ENCODE measurements around the gene IMPDH2. TPM values are rescaled to one million over a fixed set of nuclear protein-coding genes. Genes with fewer than 3 reads are reported as not detected.

The IMPDH2 gene
- total and polyA plus RNA-seq, 3 experiments from 2014 or later = 76.1 to 457 (median 448) TPM

DNA sequence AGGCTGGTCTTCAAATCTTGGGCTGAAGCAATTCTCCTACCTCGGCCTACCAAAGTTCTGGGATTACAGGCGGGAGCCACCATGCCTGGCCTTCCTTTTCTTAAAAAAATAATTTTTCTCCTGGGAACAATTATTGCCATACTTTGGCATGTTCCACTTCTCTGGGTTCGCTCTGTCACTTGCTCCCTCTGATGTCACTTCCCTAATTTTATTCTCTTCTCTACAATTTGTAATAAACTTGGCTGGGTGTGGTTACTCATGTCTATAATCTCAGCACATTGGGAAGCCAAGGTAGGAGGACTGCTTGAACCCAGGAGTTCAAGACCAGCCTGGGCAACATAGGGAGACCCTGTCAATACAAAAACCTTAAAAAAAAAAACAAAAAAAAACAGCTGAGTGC, 6.1 kb upstream of the IMPDH2 start:
- Mint-ChIP-seq H3K9me3 (no peaks in the 10 kb centered on the region), H3K27ac (no peak overlapping the region), H3K4me1 (peaks cover 0 to 2% (median 0%) of the 10 kb centered on the region in 3 donors), H3K27me3 (peaks cover 0 to 2% of the 10 kb centered on the region in 2 donors), H3K36me3 (peaks cover 0 to 69% (median 12%) of the 10 kb centered on the region in 3 donors), H3K4me3 (no peak overlapping the region)
- Histone ChIP-seq H3K27me3 (ENCODE audit: insufficient read depth, low read length, poor library complexity, severe bottlenecking) (no peaks in the 10 kb centered on the region), H3K36me3 (ENCODE audit: insufficient read depth, low read length) (peaks cover 46% of the 10 kb centered on the region), H3K4me1 (ENCODE audit: insufficient read depth, low read length) (no peaks in the 10 kb centered on the region), H3K27ac (ENCODE audit: low read depth, low read length) (no peak overlapping the region), H3K9me3 (ENCODE audit: low read length) (no peaks in the 10 kb centered on the region), H3K4me3 (ENCODE audit: low read length) (no peak overlapping the region)
- no peak for DNase-seq
- CTCF ChIA-PET = no interaction called here
- POLR2A ChIA-PET = interaction anchor here (0.5 kb wide), 1 partner anchor 26 kb away, joined by 4 read pairs; no protein-coding TSS in a partner anchor

DNA sequence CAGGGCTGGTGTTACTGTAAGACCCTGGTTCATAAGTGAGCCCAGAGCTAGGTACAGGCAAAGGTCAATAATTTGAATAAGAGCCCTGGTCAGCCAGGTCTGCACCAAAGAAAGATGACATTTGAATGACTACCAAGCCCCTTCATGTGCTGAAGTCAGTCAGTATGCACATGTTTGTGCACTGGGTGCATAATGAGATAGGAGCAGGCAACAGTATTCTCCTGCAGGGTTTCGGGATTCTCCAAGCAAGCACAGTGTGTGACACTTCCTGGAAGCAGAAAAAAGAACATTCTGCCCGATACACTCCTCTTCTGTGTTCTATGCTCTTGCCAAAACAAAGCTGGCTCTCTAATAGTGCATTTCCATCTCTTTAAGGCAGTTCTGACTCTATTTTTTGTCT, 5.5 kb upstream of the IMPDH2 start:
- Mint-ChIP-seq H3K9me3 (no peaks in the 10 kb centered on the region), H3K36me3 (peaks cover 0 to 69% (median 12%) of the 10 kb centered on the region in 3 donors), H3K4me3 (no peak overlapping the region), H3K27me3 (peaks cover 0 to 2% of the 10 kb centered on the region in 2 donors), H3K4me1 (peaks cover under 1 to 2% (median 1%) of the 10 kb centered on the region in 3 donors), H3K27ac (peak overlapping the region in 2 of 8 donors; percentile 17 to 59)
- POLR2A ChIA-PET = interaction anchor here (0.5 to 0.8 kb wide), 2 partner anchors 13 to 25 kb away, joined by 3 to 4 read pairs; partner anchors contain the start of gene NDUFAF3
- Histone ChIP-seq H3K4me3 (ENCODE audit: low read length) (no peak overlapping the region), H3K4me1 (ENCODE audit: insufficient read depth, low read length) (peaks cover 2% of the 10 kb centered on the region), H3K36me3 (ENCODE audit: insufficient read depth, low read length) (peaks cover 46% of the 10 kb centered on the region), H3K9me3 (ENCODE audit: low read length) (no peaks in the 10 kb centered on the region), H3K27me3 (ENCODE audit: insufficient read depth, low read length, poor library complexity, severe bottlenecking) (no peaks in the 10 kb centered on the region), H3K27ac (ENCODE audit: low read depth, low read length) (no peak overlapping the region)
- CTCF ChIA-PET = interaction anchor here (1.2 kb wide), 1 partner anchor 47 kb away, joined by 7 read pairs; no protein-coding TSS in a partner anchor
- no peak for DNase-seq

DNA sequence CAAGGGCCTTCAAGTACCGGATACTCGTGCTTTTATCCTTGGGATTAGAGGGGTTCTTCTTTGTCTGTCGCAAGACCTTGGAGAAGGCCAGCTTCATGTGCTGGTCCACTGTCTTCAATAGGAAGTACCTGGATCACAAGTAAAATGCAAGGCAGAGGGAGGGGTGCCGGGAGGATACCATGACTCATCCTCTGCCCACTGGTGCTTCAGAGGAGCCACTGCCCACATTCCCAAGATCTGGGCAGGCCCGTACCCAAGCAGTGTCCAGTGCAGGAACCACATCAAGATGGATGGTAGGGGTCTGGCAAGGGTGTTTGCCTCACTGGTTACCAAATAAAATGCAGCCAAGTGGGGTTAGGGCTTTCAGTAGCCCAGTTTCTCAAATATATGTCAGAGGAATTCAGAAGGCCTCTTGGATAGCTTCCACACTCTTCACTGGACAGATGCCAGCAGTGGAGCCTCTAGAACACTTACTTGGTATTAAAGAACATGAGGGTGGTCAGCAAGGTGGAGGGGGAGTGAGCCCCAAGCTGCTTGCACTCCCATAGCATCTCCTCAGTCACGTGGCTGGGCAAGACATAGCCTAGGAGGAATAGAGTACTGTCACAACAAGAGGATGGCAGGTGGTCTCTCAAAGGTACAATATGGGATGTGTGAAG, 3.6 kb upstream of the IMPDH2 start:
- Histone ChIP-seq H3K9me3 (ENCODE audit: low read length) (no peaks in the 10 kb centered on the region), H3K4me3 (ENCODE audit: low read length) (no peak overlapping the region), H3K36me3 (ENCODE audit: insufficient read depth, low read length) (peaks cover 46% of the 10 kb centered on the region), H3K4me1 (ENCODE audit: insufficient read depth, low read length) (peaks cover 16% of the 10 kb centered on the region), H3K27ac (ENCODE audit: low read depth, low read length) (no peak overlapping the region), H3K27me3 (ENCODE audit: insufficient read depth, low read length, poor library complexity, severe bottlenecking) (no peaks in the 10 kb centered on the region)
- no peak overlapping the region for H3K4me3 Mint-ChIP-seq
- H3K36me3 Mint-ChIP-seq = peaks cover 0 to 73% (median 12%) of the 10 kb centered on the region in 3 donors
- H3K9me3 Mint-ChIP-seq = peaks cover 0 to 2% (median 0%) of the 10 kb centered on the region in 5 donors
- peaks cover 18 to 20% (median 19%) of the 10 kb centered on the region in 3 donors for H3K4me1 Mint-ChIP-seq
- ChIA-PET CTCF (interaction anchor here (1.2 to 2.0 kb wide), 2 partner anchors 11 to 45 kb away, joined by 3 to 11 read pairs; partner anchors contain the start of gene NDUFAF3), POLR2A (no interaction called here)
- peak overlapping the region in 3 of 8 donors; percentile 21 to 95 (median 67) for H3K27ac Mint-ChIP-seq
- peaks cover 0 to 2% of the 10 kb centered on the region in 2 donors for H3K27me3 Mint-ChIP-seq
- DNase-seq = no peak

DNA sequence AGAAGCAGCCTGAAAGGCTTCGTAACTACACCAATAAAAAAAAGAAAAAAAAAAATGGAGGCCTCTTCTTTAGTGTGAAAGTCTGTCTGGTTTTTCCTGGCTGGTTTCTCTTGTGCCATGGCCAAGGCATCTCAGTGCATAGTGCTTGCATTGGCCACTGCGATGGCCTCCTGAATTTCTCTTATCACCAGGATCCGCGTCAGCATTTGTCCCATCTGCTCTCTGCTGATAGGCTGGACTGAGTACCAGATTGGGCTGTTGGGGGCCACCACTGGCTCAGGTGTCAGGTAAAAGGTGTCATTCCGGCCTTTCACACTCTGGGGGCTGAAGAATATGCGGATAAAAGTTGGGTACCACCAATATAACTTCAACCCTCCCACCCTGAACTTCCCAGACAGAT, 1.1 kb upstream of the IMPDH2 start:
- Mint-ChIP-seq H3K27me3 (peaks cover 0 to 2% of the 10 kb centered on the region in 2 donors), H3K4me1 (peaks cover 23 to 40% (median 31%) of the 10 kb centered on the region in 3 donors), H3K4me3 (peak overlapping the region in 1 of 7 donors; percentile 44), H3K36me3 (peaks cover 0 to 72% (median 12%) of the 10 kb centered on the region in 3 donors), H3K27ac (peak overlapping the region in 6 of 8 donors; percentile 69 to 98 (median 88)), H3K9me3 (peaks cover 0 to 2% (median 0%) of the 10 kb centered on the region in 5 donors)
- Histone ChIP-seq H3K4me1 (ENCODE audit: insufficient read depth, low read length) (peaks cover 16% of the 10 kb centered on the region), H3K36me3 (ENCODE audit: insufficient read depth, low read length) (peaks cover 52% of the 10 kb centered on the region), H3K4me3 (ENCODE audit: low read length) (no peak overlapping the region), H3K27ac (ENCODE audit: low read depth, low read length) (no peak overlapping the region), H3K9me3 (ENCODE audit: low read length) (no peaks in the 10 kb centered on the region), H3K27me3 (ENCODE audit: insufficient read depth, low read length, poor library complexity, severe bottlenecking) (no peaks in the 10 kb centered on the region)
- POLR2A ChIA-PET = no interaction called here
- CTCF ChIA-PET = interaction anchor here (1.0 to 2.0 kb wide), 3 partner anchors 9 to 64 kb away, joined by 3 to 9 read pairs (median 4); partner anchors contain the start of genes NDUFAF3 and QRICH1
- no peak for DNase-seq

DNA sequence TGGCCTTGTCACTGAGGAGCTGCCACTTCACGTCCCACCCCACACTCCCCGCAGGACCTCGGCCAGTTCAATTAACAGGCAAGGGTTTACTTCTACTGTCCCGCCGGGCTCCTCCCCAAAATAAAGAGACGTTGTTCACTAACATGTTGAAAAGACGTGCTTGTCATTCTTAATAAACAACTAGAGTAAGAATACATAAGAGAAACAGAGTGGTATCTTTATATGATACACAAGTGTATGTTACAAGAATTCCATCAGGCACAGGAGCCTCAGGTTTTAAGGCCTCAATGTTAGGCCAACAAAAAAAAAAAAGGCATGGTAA, 326 bp upstream of the IMPDH2 start:
- Mint-ChIP-seq H3K27ac (peak overlapping the region; percentile 95 to 100 (median 98)), H3K27me3 (peaks cover 0 to 2% of the 10 kb centered on the region in 2 donors), H3K4me3 (peak overlapping the region; percentile 87 to 98 (median 93)), H3K9me3 (peaks cover 0 to 2% (median 0%) of the 10 kb centered on the region in 5 donors), H3K4me1 (peaks cover 22 to 46% (median 32%) of the 10 kb centered on the region in 3 donors), H3K36me3 (peaks cover 0 to 73% (median 10%) of the 10 kb centered on the region in 3 donors)
- H3K4me3 ChIP-seq (ENCODE audit: low read length) = no peak overlapping the region
- CTCF ChIA-PET = interaction anchor here (0.6 to 2.2 kb wide), 11 partner anchors 9 to 128 kb away, joined by 3 to 22 read pairs (median 6); partner anchors contain the start of genes DALRD3, P4HTM, QRICH1 and WDR6
- H3K4me1 ChIP-seq (ENCODE audit: insufficient read depth, low read length) = peaks cover 16% of the 10 kb centered on the region
- peak overlapping the region; percentile 88 for H3K27ac ChIP-seq (ENCODE audit: low read depth, low read length)
- no peaks in the 10 kb centered on the region for H3K9me3 ChIP-seq (ENCODE audit: low read length)
- DNase-seq = no peak
- no peaks in the 10 kb centered on the region for H3K27me3 ChIP-seq (ENCODE audit: insufficient read depth, low read length, poor library complexity, severe bottlenecking)
- H3K36me3 ChIP-seq (ENCODE audit: insufficient read depth, low read length) = peaks cover 52% of the 10 kb centered on the region
- POLR2A ChIA-PET = interaction anchor here (0.5 to 1.9 kb wide), 13 partner anchors 12 to 1555 kb away, joined by 3 to 42 read pairs (median 5); partner anchors contain the start of genes DALRD3, P4HTM, QRICH1 and USP19

DNA sequence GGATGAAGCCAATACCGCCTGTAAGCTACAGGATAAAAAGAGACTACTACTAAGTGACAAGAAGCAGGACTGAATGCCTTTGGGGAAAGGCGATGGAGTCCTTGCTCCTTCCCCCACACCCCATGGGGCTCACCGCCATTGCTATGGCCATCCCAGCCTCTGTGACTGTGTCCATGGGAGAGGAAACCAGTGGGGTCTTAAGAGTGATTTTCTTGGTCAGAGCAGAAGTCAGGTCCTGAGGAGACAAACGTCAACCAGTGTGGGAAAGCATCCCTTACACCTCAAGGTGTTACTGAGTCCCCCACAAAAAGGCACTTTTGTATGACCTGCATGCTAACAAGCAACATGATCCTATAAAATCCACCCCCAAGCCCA, 913 bp downstream of the IMPDH2 start:
- ChIA-PET CTCF (interaction anchor here (0.9 to 2.2 kb wide), 6 partner anchors 10 to 92 kb away, joined by 3 to 22 read pairs (median 10); partner anchors contain the start of genes DALRD3, P4HTM, QRICH1 and USP19), POLR2A (interaction anchor here (1.9 kb wide), 3 partner anchors 10 to 39 kb away, joined by 15 to 42 read pairs (median 19); partner anchors contain the start of genes DALRD3, P4HTM and WDR6)
- H3K4me3 Mint-ChIP-seq = peak overlapping the region; percentile 87 to 98 (median 93)
- DNase-seq = no peak
- H3K9me3 ChIP-seq (ENCODE audit: low read length) = no peaks in the 10 kb centered on the region
- H3K4me1 ChIP-seq (ENCODE audit: insufficient read depth, low read length) = peaks cover 17% of the 10 kb centered on the region
- H3K9me3 Mint-ChIP-seq = peaks cover 0 to 2% (median 0%) of the 10 kb centered on the region in 5 donors
- H3K36me3 ChIP-seq (ENCODE audit: insufficient read depth, low read length) = peaks cover 55% of the 10 kb centered on the region
- peaks cover 27 to 53% (median 34%) of the 10 kb centered on the region in 3 donors for H3K4me1 Mint-ChIP-seq
- H3K36me3 Mint-ChIP-seq = peaks cover 0 to 75% (median 17%) of the 10 kb centered on the region in 3 donors
- peaks cover 0 to 2% of the 10 kb centered on the region in 2 donors for H3K27me3 Mint-ChIP-seq
- peak overlapping the region; percentile 88 for H3K27ac ChIP-seq (ENCODE audit: low read depth, low read length)
- peak overlapping the region; percentile 73 for H3K4me3 ChIP-seq (ENCODE audit: low read length)
- no peaks in the 10 kb centered on the region for H3K27me3 ChIP-seq (ENCODE audit: insufficient read depth, low read length, poor library complexity, severe bottlenecking)
- peak overlapping the region; percentile 95 to 100 (median 98) for H3K27ac Mint-ChIP-seq

DNA sequence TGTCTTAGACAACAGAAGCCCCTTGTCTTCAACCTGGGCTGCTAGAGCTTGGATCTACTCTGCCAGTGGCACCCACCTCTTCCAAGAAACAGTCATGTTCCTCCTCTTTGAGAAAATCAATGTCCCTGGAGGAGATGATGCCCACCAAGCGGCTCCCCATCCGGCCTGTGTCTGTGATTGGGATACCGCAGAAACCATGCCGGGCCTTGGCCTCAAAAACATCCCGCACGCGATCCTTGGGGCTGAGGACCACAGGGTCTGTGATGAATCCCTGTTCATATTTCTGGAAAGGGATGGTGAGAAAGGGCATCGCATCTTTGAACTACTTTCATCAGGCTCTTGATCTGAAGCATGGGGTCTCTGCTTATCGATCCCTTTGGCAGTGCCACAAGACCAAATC, 1.6 kb downstream of the IMPDH2 start:
- ChIA-PET POLR2A (no interaction called here), CTCF (interaction anchor here (2.2 kb wide), 2 partner anchors 10 to 20 kb away, joined by 11 read pairs; partner anchors contain the start of genes DALRD3 and WDR6)
- Mint-ChIP-seq H3K27me3 (peaks cover 0 to 2% of the 10 kb centered on the region in 2 donors), H3K36me3 (peaks cover 0 to 75% (median 17%) of the 10 kb centered on the region in 3 donors), H3K4me1 (peaks cover 33 to 60% (median 39%) of the 10 kb centered on the region in 3 donors), H3K4me3 (peak overlapping the region in 3 of 7 donors; percentile 3 to 93 (median 87)), H3K9me3 (peaks cover 0 to 2% (median 0%) of the 10 kb centered on the region in 5 donors), H3K27ac (peak overlapping the region; percentile 79 to 100 (median 98))
- Histone ChIP-seq H3K4me3 (ENCODE audit: low read length) (no peak overlapping the region), H3K9me3 (ENCODE audit: low read length) (no peaks in the 10 kb centered on the region), H3K4me1 (ENCODE audit: insufficient read depth, low read length) (peaks cover 24% of the 10 kb centered on the region), H3K36me3 (ENCODE audit: insufficient read depth, low read length) (peaks cover 49% of the 10 kb centered on the region), H3K27me3 (ENCODE audit: insufficient read depth, low read length, poor library complexity, severe bottlenecking) (no peaks in the 10 kb centered on the region), H3K27ac (ENCODE audit: low read depth, low read length) (no peak overlapping the region)
- DNase-seq = no peak

All from CD8-positive, alpha-beta memory T cell (primary cell).